Gastrocnemius medialis (tissue), 4 donors: Measurements from ENCODE around the gene PCSK1N.

ENCODE experiments used
- POLR2A ChIP-seq, 2 donors: fragments of 450-650 bp; IDR thresholded peaks; one replicate each; pipeline ENCODE4 v1.6.1; 2017; ENCODE audit warnings: antibody characterized with exemption in 2 of 2, mild to moderate bottlenecking in 2 of 2, moderate library complexity in 2 of 2
- TF ChIP-seq, protein P1 (sequence below), 5 experiments: fragments of 450-650 bp in 3 of 5; fragments of 200-600 bp in 2 of 5; sonication (generic) in 2 of 5; IDR thresholded peaks in 4 of 5; conservative IDR thresholded peaks in 1 of 5; 1 replicate in 4 of 5; 2 replicates in 1 of 5; pipeline ENCODE4 v1.5.1; 2016 to 2019; ENCODE audit warnings: antibody characterized with exemption in 5 of 5, mild to moderate bottlenecking in 3 of 5, moderate library complexity in 3 of 5

- no peak for TF ChIP-seq POLR2A (IDR thresholded peaks at IDR 0.05)
- TF ChIP-seq, protein P1, sequence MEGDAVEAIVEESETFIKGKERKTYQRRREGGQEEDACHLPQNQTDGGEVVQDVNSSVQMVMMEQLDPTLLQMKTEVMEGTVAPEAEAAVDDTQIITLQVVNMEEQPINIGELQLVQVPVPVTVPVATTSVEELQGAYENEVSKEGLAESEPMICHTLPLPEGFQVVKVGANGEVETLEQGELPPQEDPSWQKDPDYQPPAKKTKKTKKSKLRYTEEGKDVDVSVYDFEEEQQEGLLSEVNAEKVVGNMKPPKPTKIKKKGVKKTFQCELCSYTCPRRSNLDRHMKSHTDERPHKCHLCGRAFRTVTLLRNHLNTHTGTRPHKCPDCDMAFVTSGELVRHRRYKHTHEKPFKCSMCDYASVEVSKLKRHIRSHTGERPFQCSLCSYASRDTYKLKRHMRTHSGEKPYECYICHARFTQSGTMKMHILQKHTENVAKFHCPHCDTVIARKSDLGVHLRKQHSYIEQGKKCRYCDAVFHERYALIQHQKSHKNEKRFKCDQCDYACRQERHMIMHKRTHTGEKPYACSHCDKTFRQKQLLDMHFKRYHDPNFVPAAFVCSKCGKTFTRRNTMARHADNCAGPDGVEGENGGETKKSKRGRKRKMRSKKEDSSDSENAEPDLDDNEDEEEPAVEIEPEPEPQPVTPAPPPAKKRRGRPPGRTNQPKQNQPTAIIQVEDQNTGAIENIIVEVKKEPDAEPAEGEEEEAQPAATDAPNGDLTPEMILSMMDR (IDR thresholded peaks at IDR 0.05 in 4 of 5, conservative IDR thresholded peaks at IDR 0.05 in 1 of 5): no peak
These were observed 17.3 kb downstream of the PCSK1N start for GRCh38 chrX:48818098-48818497.
